CD4-positive, alpha-beta T cell treated with Interleukin-15 for 1 hour (primary cell): Measurements from ENCODE around the gene TTLL6.
"Not testable (repeated sequence)": the region's sequence is repeated elsewhere in the genome, so short reads cannot be mapped to it uniquely, and the experiment has no call there.

ENCODE experiments used
- DNase-seq: peaks from one replicate; pipeline ENCODE4 v3.0.0-alpha.2; 2020

Gene TTLL6

GRCh38 chr17:48814504-48814903 is 2.5 kb downstream of the TTLL6 start:
- peak; percentile 51 for DNase-seq

GRCh38 chr17:48812001-48812400 is 5.0 kb downstream of the TTLL6 start:
- DNase-seq: no peak

- no peak for DNase-seq
Measured at GRCh38 chr17:48809182-48809581, 7.8 kb downstream of the TTLL6 start.

- peak; percentile 53 for DNase-seq
Measured at GRCh38 chr17:48804936-48805411, 12.1 kb downstream of the TTLL6 start.

DNA sequence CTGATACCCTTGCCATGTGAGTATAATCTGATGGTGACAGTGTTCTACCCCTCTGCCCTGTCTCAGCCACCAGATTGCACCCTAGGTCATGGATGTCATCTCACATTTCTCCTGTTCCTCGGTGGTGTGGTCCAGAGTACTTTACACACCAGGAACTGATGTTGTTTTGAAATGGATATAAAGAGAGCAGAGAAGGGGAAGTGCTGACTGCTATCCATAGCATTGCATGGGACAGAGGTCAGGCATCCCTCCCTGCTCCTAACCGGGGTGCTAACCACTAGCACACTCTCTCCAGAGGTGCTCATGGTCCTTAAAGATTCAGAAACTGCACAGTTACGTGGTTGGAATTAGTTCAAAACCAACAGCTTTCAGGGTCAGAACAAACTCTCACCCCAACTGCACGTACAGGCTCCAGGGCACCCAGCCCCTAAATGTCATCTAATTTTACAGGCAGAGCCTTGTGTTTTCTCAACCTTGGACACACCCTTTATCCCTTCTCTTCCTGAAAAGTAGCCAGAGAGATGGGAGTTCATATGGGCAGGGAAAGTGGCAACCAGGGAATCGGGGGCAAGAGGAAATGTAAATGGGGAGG is 16.3 kb downstream of the TTLL6 start:
- no peak for DNase-seq

GRCh38 chr17:48799069-48799723 is 17.8 kb downstream of the TTLL6 start:
- DNase-seq: no peak

GRCh38 chr17:48796163-48796522 is 20.9 kb downstream of the TTLL6 start:
- DNase-seq: not testable (repeated sequence)

- DNase-seq: no peak
Measured at GRCh38 chr17:48795444-48796162, 21.4 kb downstream of the TTLL6 start.

- DNase-seq: no peak
Measured at GRCh38 chr17:48792033-48792798, 24.8 kb downstream of the TTLL6 start.

GRCh38 chr17:48791128-48792032 is 25.6 kb downstream of the TTLL6 start:
- no peak for DNase-seq

DNA sequence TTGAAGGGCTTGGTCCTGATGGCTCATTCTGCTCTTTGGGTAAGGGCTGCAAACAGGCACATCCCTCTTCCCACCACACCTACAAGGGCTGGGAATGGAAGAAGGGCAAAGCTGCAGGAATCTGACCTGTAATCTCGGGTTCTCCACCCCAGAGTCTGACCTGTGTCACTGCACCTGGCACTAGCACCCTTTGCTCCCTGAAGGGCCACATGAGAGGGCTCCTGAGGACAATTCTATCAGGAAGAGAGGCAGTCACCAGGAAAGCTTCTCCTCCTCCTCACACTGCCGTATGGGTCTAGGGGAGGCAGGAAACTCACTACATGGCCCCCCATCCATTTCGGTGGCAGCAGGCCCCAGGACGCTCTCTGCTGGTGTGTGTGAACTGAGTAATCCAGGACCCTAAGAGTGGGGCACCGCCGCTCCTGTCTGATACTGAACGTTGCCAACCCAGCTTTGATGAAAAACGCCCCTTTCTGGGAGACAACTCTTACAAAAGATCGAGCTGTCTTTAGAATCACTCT is 26.4 kb downstream of the TTLL6 start:
- no peak for DNase-seq

DNA sequence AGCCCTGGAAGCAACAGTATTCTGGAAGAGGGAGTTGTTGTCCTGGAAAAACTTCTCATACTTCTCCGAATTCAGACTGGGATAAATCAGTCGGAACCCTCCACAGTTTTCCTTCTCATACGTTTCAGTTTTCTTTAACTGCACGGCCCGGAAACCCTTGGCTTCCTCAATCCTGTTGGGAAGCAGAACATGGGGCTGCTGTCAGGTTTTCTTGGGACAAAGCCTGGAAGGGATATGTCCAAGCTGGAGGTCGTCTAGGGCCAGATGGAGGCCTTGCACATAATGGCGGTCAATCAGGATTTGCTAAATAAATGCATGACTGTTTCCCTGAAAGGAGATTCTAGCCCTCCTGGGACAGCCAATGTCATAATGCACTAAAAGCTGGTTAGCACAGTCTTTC is 29.2 kb downstream of the TTLL6 start:
- DNase-seq: no peak

GRCh38 chr17:48779421-48779820 is 37.6 kb downstream of the TTLL6 start:
- DNase-seq: no peak

- no peak for DNase-seq
Measured at GRCh38 chr17:48776602-48777001, 40.4 kb downstream of the TTLL6 start.

- no peak for DNase-seq
Measured at GRCh38 chr17:48773245-48773644, 43.8 kb downstream of the TTLL6 start.

- DNase-seq: no peak
Measured at GRCh38 chr17:48770954-48771353, 46.1 kb downstream of the TTLL6 start.

DNA sequence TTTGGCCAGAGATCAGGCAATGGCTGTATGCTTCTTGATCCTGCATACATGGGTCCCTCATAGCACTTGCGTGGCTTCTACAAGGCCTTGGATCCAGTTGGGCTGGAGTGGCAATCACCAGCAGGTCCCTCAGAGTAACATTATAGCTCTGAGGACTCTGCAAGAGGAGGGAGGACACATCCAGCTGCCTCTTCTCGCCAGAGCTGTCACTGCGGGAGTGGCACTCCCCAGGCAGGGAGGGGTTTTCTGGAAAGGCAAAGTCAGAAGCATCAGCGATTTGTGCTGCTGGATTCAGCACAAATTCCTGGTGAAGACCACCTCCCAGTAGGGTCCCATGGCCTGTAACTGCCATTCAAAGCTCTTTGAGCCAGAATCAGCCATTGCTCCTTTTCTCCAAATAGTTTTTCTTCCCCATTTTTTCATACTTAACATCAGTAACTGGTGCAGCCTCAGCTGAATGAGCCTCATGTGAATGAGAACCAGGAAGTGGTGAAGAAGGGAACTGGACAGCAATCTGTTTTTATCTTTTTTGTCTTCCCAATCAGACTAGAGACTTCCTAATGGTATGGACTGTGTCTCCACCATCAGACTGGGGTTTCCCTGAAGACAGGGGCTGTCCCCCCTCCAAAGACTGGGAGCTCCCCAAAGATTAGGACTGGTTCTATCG is 47.9 kb downstream of the TTLL6 start:
- DNase-seq: no peak

DNA sequence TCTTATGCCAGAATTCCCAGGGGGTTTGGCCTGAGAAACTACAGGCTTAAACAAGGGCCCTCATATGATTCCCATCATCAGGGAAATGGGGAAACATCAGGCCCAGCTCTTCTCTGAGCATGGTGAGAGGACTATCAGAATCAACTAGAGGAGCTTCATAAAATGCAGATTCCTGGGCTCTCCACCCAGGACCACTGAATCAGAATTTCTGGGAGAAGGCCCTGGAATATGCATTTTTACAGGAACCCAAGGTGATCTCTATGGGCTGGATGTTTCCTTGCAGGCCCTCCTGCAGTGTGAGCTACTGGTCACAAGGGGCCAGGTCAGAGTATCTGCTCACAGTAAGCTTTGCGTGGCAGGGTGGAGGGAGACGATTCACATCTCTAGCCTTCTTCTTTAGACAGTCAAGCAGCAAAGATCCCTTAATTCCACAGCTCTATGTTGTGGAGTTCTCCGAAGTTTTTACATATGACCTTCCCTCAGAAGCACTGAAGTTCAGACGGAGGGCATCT is 49.7 kb downstream of the TTLL6 start:
- DNase-seq: no peak

DNA sequence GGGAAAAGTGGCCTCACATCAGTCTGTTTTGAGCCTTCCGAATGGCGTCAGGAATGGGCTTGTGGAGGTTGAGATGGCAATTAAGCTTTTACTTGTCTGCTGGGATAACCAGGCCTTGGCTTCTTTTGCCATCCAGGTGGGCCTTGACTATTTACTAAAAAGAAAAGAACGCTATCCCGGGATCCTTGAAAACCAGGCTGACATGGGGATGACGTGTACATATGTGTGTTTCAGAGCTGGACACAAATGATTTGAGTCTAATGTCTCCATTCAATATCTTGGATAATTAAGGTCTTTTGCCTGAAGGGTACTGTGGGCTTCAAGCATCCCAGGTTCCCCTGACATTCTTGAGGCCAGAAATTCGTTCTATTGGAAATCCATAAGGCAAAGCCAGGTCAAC is 55.9 kb downstream of the TTLL6 start:
- no peak for DNase-seq

DNA sequence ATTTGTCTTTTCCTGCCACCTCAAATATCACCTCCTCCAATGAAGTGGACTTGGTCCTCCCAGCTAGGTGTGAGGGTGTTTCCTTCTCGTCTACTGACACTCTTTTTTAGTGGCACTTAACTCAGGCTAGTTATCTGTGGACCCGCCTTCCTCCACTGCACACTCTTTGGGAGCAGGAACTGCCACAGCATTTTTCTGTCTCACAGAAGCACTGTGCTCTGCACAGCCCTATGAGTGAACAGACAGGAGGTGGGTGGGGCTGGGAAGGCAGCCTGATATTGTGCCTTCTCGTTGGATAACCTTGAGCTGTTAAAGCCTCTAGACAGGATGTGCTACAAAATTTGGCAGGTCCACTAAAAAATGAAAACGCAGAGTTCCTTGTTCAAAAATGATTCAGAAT is 56.6 kb downstream of the TTLL6 start:
- DNase-seq: no peak

- no peak for DNase-seq
Measured at GRCh38 chr17:48759288-48759687, 57.7 kb downstream of the TTLL6 start.
